HepG2 (cell line): ENCODE measurements around the gene KIRREL3. TPM values are rescaled to one million over a fixed set of nuclear protein-coding genes. Genes with fewer than 3 reads are reported as not detected.

Experiments
- ATAC-seq: fragments of 200-7000 bp; cut with Tn5 transposase; 3 replicates; pipeline ENCODE4 v1.9.1; 2020; ENCODE audit warnings: mild to moderate bottlenecking, moderate library complexity
- BruUV-seq: library from RNA; stranded (reverse); fragments of 400-500 nt; replicated peaks from 2 replicates; lab custom pipeline; 2021; lab: Mats Ljungman, UMichigan
- CTCF ChIA-PET: fragments of 300-600 bp; formaldehyde crosslinking; extraction: SDS; loops from one replicate; lab custom pipeline; 2021; ENCODE audit warnings: low total read pairs, inconsistent platforms, low intra/inter-chr PET ratio; lab: Yijun Ruan, JAX
- POLR2A ChIA-PET: fragments of 350-600 bp; sonication (Branson Sonifier 250); formaldehyde crosslinking; loops from one replicate; lab custom pipeline; 2020; ENCODE audit warnings: antibody characterized with exemption, inconsistent platforms; lab: Yijun Ruan, JAX
- DNase-seq: peaks from one replicate; pipeline ENCODE4 v3.0.0-alpha.2; 2015; ENCODE audit warnings: low spot score
- FAIRE-seq: peaks from 3 replicates; lab custom pipeline; 2011; peaks lifted over from hg19 to GRCh38; lab: Jason Lieb, UNC
- H2AFZ ChIP-seq: one replicate; pipeline ENCODE4 v1.6.1; 2011; ENCODE audit warnings: low read length, inconsistent platforms
- H3K27ac ChIP-seq: fragments of 300-600 bp; 3 replicates; pipeline ENCODE4 v1.8.0; 2011; ENCODE audit warnings: mixed run types, mild to moderate bottlenecking, mixed read lengths, low read length, inconsistent platforms; ENCODE audit not compliant: insufficient read depth; ENCODE audit errors: extremely low read length
- H3K27me3 ChIP-seq, 2 experiments: fragments of 200-600 bp in 1 of 2; 2 replicates in 1 of 2; 3 replicates in 1 of 2; pipeline versions ENCODE4 v1.6.0 to v1.8.0; 2011; ENCODE audit warnings: low read length in 2 of 2, mild to moderate bottlenecking in 2 of 2, moderate library complexity in 2 of 2, inconsistent platforms in 1 of 2; ENCODE audit not compliant: insufficient read depth in 2 of 2, control insufficient read depth in 1 of 2
- H3K36me3 ChIP-seq, 2 experiments: fragments of 200-600 bp in 1 of 2; replicated peaks in 1 of 2; 2 replicates in 1 of 2; 3 replicates in 1 of 2; pipeline versions ENCODE4 v1.5.1 to v1.8.0; 2011; ENCODE audit warnings: low read length in 2 of 2, inconsistent platforms in 1 of 2; ENCODE audit not compliant: insufficient read depth in 2 of 2, control insufficient read depth in 1 of 2
- H3K4me1 ChIP-seq: 2 replicates; pipeline ENCODE4 v1.5.1; 2012; ENCODE audit warnings: low read length, inconsistent platforms; ENCODE audit not compliant: insufficient read depth
- H3K4me2 ChIP-seq: 2 replicates; pipeline ENCODE4 v1.6.0; 2011; ENCODE audit warnings: low read depth, low read length, inconsistent platforms
- H3K4me3 ChIP-seq, 3 experiments: fragments of 200-600 bp in 1 of 3; sonication (generic), shearing (Covaris generic) in 1 of 3; replicated peaks in 1 of 3; 2 replicates each; pipeline ENCODE4 v1.5.1; 2011 to 2016; ENCODE audit warnings: low read length in 3 of 3, inconsistent platforms in 2 of 3, low read depth in 2 of 3, mild to moderate bottlenecking in 2 of 3, control low read depth in 1 of 3, mixed read lengths in 1 of 3; ENCODE audit not compliant: insufficient read depth in 1 of 3
- H3K79me2 ChIP-seq: one replicate; pipeline ENCODE4 v1.6.1; 2011; ENCODE audit warnings: low read length, inconsistent platforms; ENCODE audit not compliant: insufficient read depth
- H3K9ac ChIP-seq: 2 replicates; pipeline ENCODE4 v1.6.0; 2011; ENCODE audit warnings: mild to moderate bottlenecking, low read depth, low read length, inconsistent platforms; ENCODE audit not compliant: insufficient read depth
- H3K9me3 ChIP-seq: 2 replicates; pipeline ENCODE4 v1.5.1; 2012; ENCODE audit warnings: mild to moderate bottlenecking, low read length
- H4K20me1 ChIP-seq: 2 replicates; pipeline ENCODE4 v1.6.0; 2011; ENCODE audit warnings: inconsistent platforms, mild to moderate bottlenecking, low read length, moderate library complexity; ENCODE audit not compliant: insufficient read depth
- ATF7-NPFF ChIP-seq: sonication (generic); formaldehyde crosslinking; IDR thresholded peaks from 2 replicates; pipeline ENCODE4 v1.8.1; 2023; ENCODE audit warnings: mild to moderate bottlenecking, low read depth, missing genetic modification reagents, moderate library complexity
- CSRNP2 ChIP-seq: sonication (generic); formaldehyde crosslinking; conservative IDR thresholded peaks from 2 replicates; pipeline ENCODE4 v1.8.0; 2022; ENCODE audit warnings: low read depth, missing genetic modification reagents
- GFI1 ChIP-seq: sonication (generic); formaldehyde crosslinking; IDR thresholded peaks from 2 replicates; pipeline ENCODE4 v1.5.0; 2020; ENCODE audit warnings: missing genetic modification reagents, mild to moderate bottlenecking, borderline replicate concordance
- HOXA9 ChIP-seq: sonication (generic); formaldehyde crosslinking; IDR thresholded peaks from 2 replicates; pipeline ENCODE4 v1.8.1; 2022; ENCODE audit warnings: missing genetic modification reagents, mild to moderate bottlenecking, moderate library complexity, borderline replicate concordance
- IKZF4 ChIP-seq: sonication (generic); formaldehyde crosslinking; IDR thresholded peaks from 2 replicates; pipeline ENCODE4 v1.5.1; 2020; ENCODE audit warnings: borderline replicate concordance, mild to moderate bottlenecking, low read depth, missing genetic modification reagents; ENCODE audit errors: not compliant biosample characterization
- JUND ChIP-seq: sonication (generic); formaldehyde crosslinking; IDR thresholded peaks from 2 replicates; pipeline ENCODE4 v1.8.0; 2022; ENCODE audit warnings: mild to moderate bottlenecking, missing genetic modification reagents
- TOPORS ChIP-seq: sonication (generic); formaldehyde crosslinking; IDR thresholded peaks from 2 replicates; pipeline ENCODE4 v1.8.0; 2023; ENCODE audit warnings: mild to moderate bottlenecking, missing genetic modification reagents
- TSC22D2 ChIP-seq: sonication (generic); formaldehyde crosslinking; IDR thresholded peaks from 2 replicates; pipeline ENCODE4 v1.5.1; 2020; ENCODE audit warnings: missing genetic modification reagents, mild to moderate bottlenecking, borderline replicate concordance
- ZFP36 ChIP-seq: fragments of 150-350 bp; IDR thresholded peaks from 2 replicates; pipeline ENCODE4 v1.6.1; 2018; ENCODE audit warnings: borderline replicate concordance, low read length, low read depth; ENCODE audit not compliant: partially characterized antibody
- ZNF652 ChIP-seq: IDR thresholded peaks from 2 replicates; pipeline ENCODE4 v1.6.1; 2016; ENCODE audit warnings: low read depth, borderline replicate concordance
- WGBS: methylation state at CpG from one replicate; pipeline ENCODE4 v1.1.6; 2017; ENCODE audit warnings: low lambda C conversion rate; 5-methylcytosine and 5-hydroxymethylcytosine counted together
- in situ Hi-C: cut with HindIII; loops from 2 replicates; pipeline ENCODE4 v1.10.0; 2017; ENCODE audit warnings: low pct_unique_long_range_greater_than_20kb; ENCODE audit not compliant: extremely low pct_ligation_motif_present
- intact Hi-C: fragments of 100-400 bp; cut with micrococcal nuclease; formaldehyde crosslinking; loops from one replicate; pipeline ENCODE4 v1.10.0; 2022; ENCODE audit not compliant: unreplicated experiment
- polyA plus RNA-seq, 8 experiments: library from polyadenylated mRNA; depleted of rRNA in 3 of 8; stranded (reverse) in 7 of 8; unstranded in 1 of 8; fragments of >200 nt; fragmentation: Illumina TruSeq in 4 of 8; extraction: Trizol in 4 of 8; gene quantifications; 2 replicates each; pipeline versions ENCODE4 v1.2.1 to v1.2.3, GENCODE V29; 2011 to 2016; ENCODE audit warnings: low read depth in 4 of 8, missing spikeins in 1 of 8, mixed read lengths in 1 of 8; ENCODE audit not compliant: insufficient read depth in 1 of 8
- total RNA-seq, 5 experiments: library from RNA; depleted of rRNA; stranded (reverse); fragments of >200 nt; fragmentation: Illumina TruSeq; extraction: Trizol; gene quantifications; 2 replicates each; pipeline ENCODE4 v1.2.3, GENCODE V29; 2016; ENCODE audit warnings: low read depth in 1 of 5

Gene KIRREL3
- total and polyA plus RNA-seq, 2 of the 13 experiments (the other 11 are each of a cell fraction or from before 2014, with no cell fraction given), result not detected

GRCh38 chr11:126791446-126791845 lies 209.1 kb downstream of the KIRREL3 start:
- 2% methylated on average over 3 of the region's 3 CpGs for WGBS
- Histone ChIP-seq H2AFZ (no peak overlapping the region), H3K4me2 (no peak overlapping the region), H4K20me1 (no peaks in the 10 kb centered on the region), H3K4me3 (no peak overlapping the region), H3K79me2 (no peaks in the 10 kb centered on the region), H3K9me3 (no peaks in the 10 kb centered on the region), H3K27me3 (0 out of 5 replicates have a peak, but pooled peaks cover 0 to 11% of the 10 kb centered on the region in 2 experiments), H3K9ac (no peak overlapping the region), H3K4me1 (no peaks in the 10 kb centered on the region), H3K36me3 (no peaks in the 10 kb centered on the region), H3K27ac (no peak overlapping the region)
- no peak for DNase-seq
- in situ Hi-C loops (no loop called here), intact Hi-C loops (no loop called here)
- TF ChIP-seq ZNF652 (CRISPR knock-in tag) (no peak), HOXA9 (CRISPR knock-in tag) (no peak)
- BruUV-seq, result no TSS peak
- ChIA-PET CTCF (no interaction called here), POLR2A (no interaction called here)
- peak; percentile 46 for ATAC-seq
- no peak for FAIRE-seq

GRCh38 chr11:126790550-126791081 lies 210.0 kb downstream of the KIRREL3 start:
- Histone ChIP-seq H4K20me1 (no peaks in the 10 kb centered on the region), H3K36me3 (no peaks in the 10 kb centered on the region), H3K4me2 (no peak overlapping the region)
- DNase-seq (no peak), FAIRE-seq (no peak)
- POLR2A ChIA-PET, result no interaction called here
- CTCF ChIA-PET, result no interaction called here
- TF ChIP-seq TSC22D2 (no peak), CSRNP2 (CRISPR knock-in tag) (no peak), TOPORS (CRISPR knock-in tag) (no peak), GFI1 (no peak), IKZF4 (CRISPR knock-in tag) (no peak), JUND (CRISPR knock-in tag) (no peak), ATF7-NPFF (CRISPR knock-in tag) (no peak), ZFP36 (no peak)
- TF ChIP-seq, all 625 proteins: peak for 0
- intact Hi-C loops, result no loop called here
- H3K79me2 ChIP-seq, result no peaks in the 10 kb centered on the region
- WGBS, result 14% methylated on average over 10 of the region's 10 CpGs
- H3K27me3 ChIP-seq, result 0 out of 5 replicates have a peak, but pooled peaks cover 0 to 11% of the 10 kb centered on the region in 2 experiments
- ATAC-seq, result no peak
- in situ Hi-C loops, result no loop called here
- no peak overlapping the region for H3K27ac ChIP-seq
- H3K4me3 ChIP-seq, result no peak overlapping the region
- H2AFZ ChIP-seq, result no peak overlapping the region
- no peaks in the 10 kb centered on the region for H3K9me3 ChIP-seq
- no peak overlapping the region for H3K9ac ChIP-seq
- no peaks in the 10 kb centered on the region for H3K4me1 ChIP-seq
- BruUV-seq, result no TSS peak
